ENCODE results near the gene CNTNAP4. TPM values are rescaled to one million over a fixed set of nuclear protein-coding genes. Genes with fewer than 3 reads are reported as not detected.

The CNTNAP4 gene
- total and polyA plus RNA-seq, 10 of the 15 experiments (the other 5 are each of a cell fraction or from before 2014, with no cell fraction given) = 0.45 to 1.9 (median 0.90) TPM

- Histone ChIP-seq H3K27me3 (replicated peaks in 1 of 2; ENCODE audit: control insufficient read depth in 2 of 2, insufficient read depth in 2 of 2, low read length in 1 of 2) (no peaks in the 10 kb centered on the region), H2AFZ (ENCODE audit: control insufficient read depth, low read depth, low read length) (no peak overlapping the region), H3K36me3 (ENCODE audit: control insufficient read depth in 2 of 2, insufficient read depth in 2 of 2, low read length in 1 of 2) (no peaks in the 10 kb centered on the region), H3K9ac (ENCODE audit: control insufficient read depth, insufficient read depth, low read length) (no peak overlapping the region), H3K4me2 (ENCODE audit: control insufficient read depth, insufficient read depth) (no peak overlapping the region), H3K9me3 (replicated peaks; ENCODE audit: control insufficient read depth, insufficient read depth, low read length) (no peaks in the 10 kb centered on the region), H3K79me2 (ENCODE audit: control insufficient read depth, insufficient read depth, low read length) (no peaks in the 10 kb centered on the region), H3K4me3 (no peak overlapping the region), H3K4me1 (ENCODE audit: control insufficient read depth, insufficient read depth, low read length) (no peaks in the 10 kb centered on the region), H3K27ac (ENCODE audit: control insufficient read depth, insufficient read depth) (no peak overlapping the region), H4K20me1 (ENCODE audit: control insufficient read depth, insufficient read depth) (no peaks in the 10 kb centered on the region)
- ChIA-PET SMC1A (ENCODE audit: uncharacterized antibody, unreplicated experiment) (no interaction called here), POLR2A (no interaction called here), CTCF (interaction anchor here (0.8 kb wide), 1 partner anchor 10 kb away, joined by 3 read pairs; no protein-coding TSS in a partner anchor), RAD21 (ENCODE audit: unreplicated experiment) (no interaction called here)
- BruUV-seq (replicated peaks) = no TSS peak
- intact Hi-C loops (cut with micrococcal nuclease; ENCODE audit: unreplicated experiment) (no loop called here), in situ Hi-C loops (cut with MboI) (no loop called here)
- WGBS (ENCODE audit: insufficient coverage, insufficient replicate concordance, low lambda C conversion rate, missing lambda C conversion rate) = 22% methylated on average over 5 of the region's 5 CpGs
- DNase-seq (ENCODE audit: low read depth, low spot score) = no peak
- no peak for ATAC-seq
- FAIRE-seq = no peak
- TF ChIP-seq DPF2 (IDR thresholded peaks at IDR 0.05) = no peak
- TF ChIP-seq YBX1 (IDR thresholded peaks at IDR 0.05) = no peak
- TF ChIP-seq ZBTB11 (CRISPR knock-in tag; IDR thresholded peaks at IDR 0.05) = no peak
- no peak for TF ChIP-seq IKZF1 (conservative IDR thresholded peaks at IDR 0.05)
- no peak for TF ChIP-seq ZNF592 (IDR thresholded peaks at IDR 0.05)
- no peak for TF ChIP-seq MTA3 (IDR thresholded peaks at IDR 0.05; ENCODE audit: borderline replicate concordance, low read length)
- no peak for TF ChIP-seq BCL3 (IDR thresholded peaks at IDR 0.05; ENCODE audit: borderline replicate concordance, insufficient read depth, low read depth, low read length, poor library complexity, severe bottlenecking)
- no peak for TF ChIP-seq CHD1 (IDR thresholded peaks at IDR 0.05; ENCODE audit: low read depth, low read length)
- no peak for TF ChIP-seq TARDBP (IDR thresholded peaks at IDR 0.05; ENCODE audit: borderline replicate concordance)
- no peak for TF ChIP-seq CBX3 (IDR thresholded peaks at IDR 0.05; ENCODE audit: borderline replicate concordance, low read depth)
- TF ChIP-seq FOXM1 (IDR thresholded peaks at IDR 0.05; ENCODE audit: low read depth, low read length) = no peak
- no peak for TF ChIP-seq ZBTB40 (IDR thresholded peaks at IDR 0.05; ENCODE audit: borderline replicate concordance)
These were observed 15.0 kb downstream of the CNTNAP4 start for GRCh38 chr16:76292218-76292617.

All from GM12878 (cell line).